RWPE1 (cell line): ENCODE data around the gene NKD1.

ENCODE experiments used
- CTCF ChIA-PET: fragments of 350-600 bp; sonication (Branson Sonifier 250); formaldehyde crosslinking; extraction: SDS; loops from one replicate; lab custom pipeline; 2021; lab: Yijun Ruan, JAX
- POLR2A ChIA-PET: fragments of 400-600 bp; formaldehyde crosslinking; extraction: SDS; loops from one replicate; lab custom pipeline; 2020; ENCODE audit warnings: antibody characterized with exemption; ENCODE audit not compliant: low non-redundant PET; lab: Yijun Ruan, JAX
- DNase-seq: peaks from one replicate; pipeline ENCODE4 v3.0.0; 2012; ENCODE audit warnings: low spot score
- H3K27ac ChIP-seq: fragments of 450-650 bp; 2 replicates; pipeline ENCODE4 v1.5.1; 2017
- CTCF ChIP-seq: fragments of 450-650 bp; conservative IDR thresholded peaks from 2 replicates; pipeline ENCODE4 v1.5.1; 2017; ENCODE audit warnings: low read depth, mild to moderate bottlenecking

NKD1 gene

GRCh38 chr16:50673496-50674275, 125.5 kb downstream of the NKD1 start:
- no peak for DNase-seq
- no peak overlapping the region for H3K27ac ChIP-seq
- ChIA-PET CTCF (interaction anchor here (0.6 kb wide), 1 partner anchor 648 kb away, joined by 3 read pairs; no protein-coding TSS in a partner anchor), POLR2A (no interaction called here)
- no peak for TF ChIP-seq CTCF

- TF ChIP-seq CTCF: no peak
- CTCF ChIA-PET: interaction anchor here (0.5 to 1.3 kb wide), 4 partner anchors 9 to 534 kb away, joined by 3 to 8 read pairs (median 4); no protein-coding TSS in a partner anchor
- no peak overlapping the region for H3K27ac ChIP-seq
- DNase-seq: no peak
- POLR2A ChIA-PET: no interaction called here
Measured at GRCh38 chr16:50674831-50675230, 126.6 kb downstream of the NKD1 start.

- no peak for TF ChIP-seq CTCF
- ChIA-PET POLR2A (no interaction called here), CTCF (interaction anchor here (0.6 to 1.3 kb wide), 2 partner anchors 11 to 12 kb away, joined by 4 to 8 read pairs; no protein-coding TSS in a partner anchor)
- no peak for DNase-seq
- no peak overlapping the region for H3K27ac ChIP-seq
Measured at GRCh38 chr16:50675686-50676610, 127.8 kb downstream of the NKD1 start.

- ChIA-PET CTCF (interaction anchor here (0.7 to 1.3 kb wide), 6 partner anchors 9 to 135 kb away, joined by 3 to 4 read pairs (median 4); no protein-coding TSS in a partner anchor), POLR2A (no interaction called here)
- no peak for TF ChIP-seq CTCF
- H3K27ac ChIP-seq: no peak overlapping the region
- DNase-seq: no peak
Measured at GRCh38 chr16:50676684-50677225, 128.6 kb downstream of the NKD1 start.

- no peak for DNase-seq
- ChIA-PET POLR2A (no interaction called here), CTCF (interaction anchor here (0.6 to 1.3 kb wide), 8 partner anchors 9 to 134 kb away, joined by 3 to 4 read pairs (median 4); no protein-coding TSS in a partner anchor)
- no peak for TF ChIP-seq CTCF
- H3K27ac ChIP-seq: no peak overlapping the region
Measured at GRCh38 chr16:50677351-50677750, 129.2 kb downstream of the NKD1 start.

- ChIA-PET CTCF (no interaction called here), POLR2A (no interaction called here)
- TF ChIP-seq CTCF: no peak
- H3K27ac ChIP-seq: no peak overlapping the region
- no peak for DNase-seq
Measured at GRCh38 chr16:50678531-50678930, 130.3 kb downstream of the NKD1 start.
